CD4-positive, CD25-positive, alpha-beta regulatory T cell (primary cell): Measurements from ENCODE around the gene RELL2. TPM values are rescaled to one million over a fixed set of nuclear protein-coding genes. Genes with fewer than 3 reads are reported as not detected.
A peak's percentile ranks its signal among the peaks of the same experiment; 100 is the strongest.
"Not testable (repeated sequence)": the region's sequence is repeated elsewhere in the genome, so short reads cannot be mapped to it uniquely, and the experiment has no call there.

Experiments
- ATAC-seq, 2 donors: fragments of 150-1000 bp; cut with Tn5 transposase; one replicate each; pipeline ENCODE4 v1.10.0; 2021; ENCODE audit warnings: low read depth in 2 of 2, moderate number of reproducible peaks in 2 of 2, moderate library complexity in 1 of 2
- DNase-seq, 3 donors: peaks; one replicate each; pipeline versions ENCODE4 v3.0.0 to v3.0.0-alpha.2; 2012 to 2022; ENCODE audit warnings: mixed read lengths in 1 of 3
- H3K27ac ChIP-seq: one replicate; pipeline ENCODE4 v1.7.0; 2013; ENCODE audit warnings: mild to moderate bottlenecking, low read length; ENCODE audit not compliant: insufficient read depth, poor library complexity, severe bottlenecking
- H3K27me3 ChIP-seq: one replicate; pipeline ENCODE4 v1.7.0; 2013; ENCODE audit warnings: low read length; ENCODE audit not compliant: control insufficient read depth, insufficient read depth
- H3K36me3 ChIP-seq: one replicate; pipeline ENCODE4 v1.7.0; 2013; ENCODE audit warnings: mild to moderate bottlenecking, low read length, moderate library complexity; ENCODE audit not compliant: control insufficient read depth, insufficient read depth
- H3K4me1 ChIP-seq: 2 replicates; pipeline ENCODE4 v1.7.0; 2013; ENCODE audit warnings: mild to moderate bottlenecking, low read length; ENCODE audit not compliant: insufficient read depth, control insufficient read depth, poor library complexity, severe bottlenecking
- H3K4me3 ChIP-seq: one replicate; pipeline ENCODE4 v1.7.0; 2013; ENCODE audit warnings: low read depth, mild to moderate bottlenecking, low read length, moderate library complexity
- H3K9me3 ChIP-seq, 2 experiments: 1 replicate in 1 of 2; 2 replicates in 1 of 2; pipeline ENCODE4 v1.7.0; 2013; ENCODE audit warnings: low read length in 2 of 2, mild to moderate bottlenecking in 1 of 2, moderate library complexity in 1 of 2; ENCODE audit not compliant: control insufficient read depth in 2 of 2
- H3K27ac Mint-ChIP-seq, 3 donors: one replicate each; pipeline ENCODE4 v1.8.0; 2020 to 2022; ENCODE audit warnings: mild to moderate bottlenecking in 3 of 3, mixed read lengths in 3 of 3, moderate library complexity in 2 of 3
- H3K27me3 Mint-ChIP-seq: one replicate; pipeline ENCODE4 v1.8.0; 2022; ENCODE audit warnings: mild to moderate bottlenecking, mixed read lengths
- H3K36me3 Mint-ChIP-seq: one replicate; pipeline ENCODE4 v1.8.0; 2020; ENCODE audit warnings: mixed read lengths
- H3K4me1 Mint-ChIP-seq, 4 donors: one replicate each; pipeline ENCODE4 v1.8.0; 2020 to 2022; ENCODE audit warnings: mixed read lengths in 4 of 4, mild to moderate bottlenecking in 1 of 4
- H3K4me3 Mint-ChIP-seq, 4 donors: one replicate each; pipeline ENCODE4 v1.8.0; 2020 to 2022; ENCODE audit warnings: mild to moderate bottlenecking in 4 of 4, mixed read lengths in 4 of 4, moderate library complexity in 3 of 4
- H3K9me3 Mint-ChIP-seq, 7 donors: one replicate each; pipeline ENCODE4 v1.8.0; 2020 to 2022; ENCODE audit warnings: mixed read lengths in 7 of 7, mild to moderate bottlenecking in 3 of 7, moderate library complexity in 2 of 7
- polyA plus RNA-seq, 4 donors: library from polyadenylated mRNA; unstranded; fragments of 300-500 nt; fragmentation: Illumina TruSeq; gene quantifications; one replicate each; pipeline ENCODE4 v1.2.3, GENCODE V29; 2021
- total RNA-seq: library from RNA; stranded (reverse); gene quantifications from one replicate; pipeline ENCODE4 v1.2.3, GENCODE V29; 2022

RELL2 gene
- total and polyA plus RNA-seq, 5 donors from 2014 or later = 2.4 to 20.5 (median 3.8) TPM

GRCh38 chr5:141603923-141604717, 32.7 kb upstream of the RELL2 start:
- peak overlapping the region; percentile 90 for H3K27ac ChIP-seq
- H3K9me3 Mint-ChIP-seq = no peaks in the 10 kb centered on the region
- DNase-seq (peak in 1 of 3 donors; percentile 41), ATAC-seq (no peak)
- no peaks in the 10 kb centered on the region for H3K36me3 ChIP-seq
- H3K27me3 Mint-ChIP-seq = no peaks in the 10 kb centered on the region
- H3K4me3 Mint-ChIP-seq = peak overlapping the region; percentile 76 to 92 (median 84)
- H3K27ac Mint-ChIP-seq = peak overlapping the region; percentile 90 to 93 (median 92)
- peaks cover 11% of the 10 kb centered on the region for H3K36me3 Mint-ChIP-seq
- H3K4me1 ChIP-seq = peaks cover 93% of the 10 kb centered on the region
- peak overlapping the region; percentile 86 for H3K4me3 ChIP-seq
- peaks cover 35 to 96% (median 77%) of the 10 kb centered on the region in 4 donors for H3K4me1 Mint-ChIP-seq
- H3K27me3 ChIP-seq = no peaks in the 10 kb centered on the region
- H3K9me3 ChIP-seq = no peaks in the 10 kb centered on the region

DNA sequence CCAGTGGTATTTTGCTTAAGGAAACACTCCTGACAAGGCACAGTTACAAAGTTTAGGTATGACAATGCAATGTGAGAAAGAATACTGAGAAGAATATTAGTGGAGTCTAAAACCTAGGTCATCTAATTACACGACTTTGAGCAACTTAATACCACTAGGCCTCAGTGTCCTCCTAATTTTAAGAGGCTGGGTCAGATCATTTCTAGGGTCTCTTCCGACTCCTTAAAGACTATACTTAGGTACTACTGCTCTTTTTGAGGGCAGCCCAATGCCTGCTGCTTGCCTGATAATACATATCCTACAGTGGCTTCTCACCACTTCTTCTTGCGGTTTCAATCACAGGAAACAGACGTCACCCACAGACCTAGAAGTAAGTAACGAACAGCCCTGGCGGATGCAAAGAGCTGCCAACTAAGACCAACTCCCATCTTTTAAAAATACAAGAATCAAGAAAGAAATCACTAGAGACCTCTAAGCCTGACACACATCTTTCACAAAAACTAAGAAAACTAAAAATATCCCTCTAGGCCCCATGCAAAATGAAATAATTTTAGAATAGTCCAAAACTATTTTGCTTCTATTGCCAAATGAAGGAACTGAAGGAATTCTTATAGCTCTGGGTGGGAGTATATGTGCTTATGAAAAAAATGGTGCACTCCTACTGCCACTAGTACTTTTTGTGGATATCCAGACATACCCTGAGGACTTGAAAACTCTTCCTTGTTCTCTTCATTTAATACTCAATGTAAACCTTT, 31.1 kb upstream of the RELL2 start:
- peaks cover 89% of the 10 kb centered on the region for H3K4me1 ChIP-seq
- Mint-ChIP-seq H3K36me3 (peaks cover 14% of the 10 kb centered on the region), H3K4me3 (peak overlapping the region; percentile 78 to 84 (median 82)), H3K27ac (peak overlapping the region; percentile 90 to 97 (median 92)), H3K27me3 (no peaks in the 10 kb centered on the region), H3K9me3 (no peaks in the 10 kb centered on the region), H3K4me1 (peaks cover 34 to 96% (median 71%) of the 10 kb centered on the region in 4 donors)
- H3K9me3 ChIP-seq = no peaks in the 10 kb centered on the region
- peak overlapping the region; percentile 90 for H3K27ac ChIP-seq
- ATAC-seq (peak; percentile 99), DNase-seq (peak; percentile 72 to 95 (median 88))
- no peaks in the 10 kb centered on the region for H3K36me3 ChIP-seq
- no peaks in the 10 kb centered on the region for H3K27me3 ChIP-seq
- H3K4me3 ChIP-seq = peak overlapping the region; percentile 86

GRCh38 chr5:141608046-141608445, 28.8 kb upstream of the RELL2 start:
- peaks cover 17% of the 10 kb centered on the region for H3K36me3 Mint-ChIP-seq
- Histone ChIP-seq H3K4me3 (peak overlapping the region; percentile 86), H3K36me3 (no peaks in the 10 kb centered on the region), H3K27ac (peak overlapping the region; percentile 90), H3K4me1 (peaks cover 93% of the 10 kb centered on the region), H3K27me3 (no peaks in the 10 kb centered on the region), H3K9me3 (no peaks in the 10 kb centered on the region)
- no peaks in the 10 kb centered on the region for H3K27me3 Mint-ChIP-seq
- peaks cover 36 to 95% (median 75%) of the 10 kb centered on the region in 4 donors for H3K4me1 Mint-ChIP-seq
- peak overlapping the region; percentile 65 to 83 (median 80) for H3K4me3 Mint-ChIP-seq
- H3K9me3 Mint-ChIP-seq = no peaks in the 10 kb centered on the region
- H3K27ac Mint-ChIP-seq = peak overlapping the region; percentile 92 to 97 (median 92)
- DNase-seq (no peak), ATAC-seq (no peak)

GRCh38 chr5:141608557-141608956, 28.2 kb upstream of the RELL2 start:
- Mint-ChIP-seq H3K36me3 (peaks cover 17% of the 10 kb centered on the region), H3K4me1 (peaks cover 36 to 96% (median 79%) of the 10 kb centered on the region in 4 donors), H3K27me3 (no peaks in the 10 kb centered on the region), H3K27ac (peak overlapping the region; percentile 92 to 97 (median 92)), H3K9me3 (no peaks in the 10 kb centered on the region), H3K4me3 (peak overlapping the region; percentile 65 to 82 (median 78))
- DNase-seq (no peak), ATAC-seq (no peak)
- Histone ChIP-seq H3K27ac (peak overlapping the region; percentile 90), H3K36me3 (no peaks in the 10 kb centered on the region), H3K27me3 (no peaks in the 10 kb centered on the region), H3K9me3 (no peaks in the 10 kb centered on the region), H3K4me3 (peak overlapping the region; percentile 69), H3K4me1 (peaks cover 93% of the 10 kb centered on the region)

GRCh38 chr5:141609044-141609443, 27.8 kb upstream of the RELL2 start:
- H3K36me3 ChIP-seq = no peaks in the 10 kb centered on the region
- no peaks in the 10 kb centered on the region for H3K9me3 ChIP-seq
- Mint-ChIP-seq H3K4me1 (peaks cover 37 to 96% (median 78%) of the 10 kb centered on the region in 4 donors), H3K27me3 (no peaks in the 10 kb centered on the region), H3K27ac (peak overlapping the region; percentile 92 to 97 (median 92)), H3K9me3 (no peaks in the 10 kb centered on the region), H3K4me3 (peak overlapping the region; percentile 65 to 82 (median 78)), H3K36me3 (peaks cover 17% of the 10 kb centered on the region)
- H3K27ac ChIP-seq = peak overlapping the region; percentile 90
- ATAC-seq (no peak), DNase-seq (no peak)
- H3K4me3 ChIP-seq = peak overlapping the region; percentile 69
- H3K27me3 ChIP-seq = no peaks in the 10 kb centered on the region
- H3K4me1 ChIP-seq = peaks cover 93% of the 10 kb centered on the region

DNA sequence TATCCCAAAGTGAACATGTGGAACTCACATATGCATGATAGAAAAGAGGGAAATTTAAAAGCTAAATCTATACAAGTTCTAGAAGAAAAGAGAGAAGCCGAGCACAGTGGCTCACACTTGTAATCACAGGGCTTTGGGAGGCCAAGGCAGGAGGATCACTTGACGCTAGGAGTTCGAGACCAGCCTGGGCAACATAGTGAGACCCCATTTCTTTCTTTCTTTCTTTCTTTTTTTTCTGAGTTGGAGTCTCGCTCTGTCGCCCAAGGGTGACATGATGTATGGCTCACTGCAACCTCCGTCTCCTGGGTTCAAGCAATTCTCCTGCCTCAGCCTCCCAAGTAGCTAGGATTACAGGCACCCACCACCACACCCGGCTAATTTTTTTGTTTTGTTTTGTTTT, 26.9 kb upstream of the RELL2 start:
- Histone ChIP-seq H3K4me1 (peaks cover 93% of the 10 kb centered on the region), H3K27ac (peak overlapping the region; percentile 90), H3K4me3 (peak overlapping the region; percentile 69)
- Mint-ChIP-seq H3K27ac (peak overlapping the region; percentile 92 to 97 (median 92)), H3K36me3 (peaks cover 17% of the 10 kb centered on the region), H3K4me1 (peaks cover 41 to 96% (median 77%) of the 10 kb centered on the region in 4 donors), H3K4me3 (peak overlapping the region; percentile 25 to 70 (median 66))
- H3K27me3 Mint-ChIP-seq, DNase-seq, H3K27me3 ChIP-seq, H3K9me3 ChIP-seq, H3K36me3 ChIP-seq, H3K9me3 Mint-ChIP-seq, ATAC-seq: not testable (repeated sequence)

DNA sequence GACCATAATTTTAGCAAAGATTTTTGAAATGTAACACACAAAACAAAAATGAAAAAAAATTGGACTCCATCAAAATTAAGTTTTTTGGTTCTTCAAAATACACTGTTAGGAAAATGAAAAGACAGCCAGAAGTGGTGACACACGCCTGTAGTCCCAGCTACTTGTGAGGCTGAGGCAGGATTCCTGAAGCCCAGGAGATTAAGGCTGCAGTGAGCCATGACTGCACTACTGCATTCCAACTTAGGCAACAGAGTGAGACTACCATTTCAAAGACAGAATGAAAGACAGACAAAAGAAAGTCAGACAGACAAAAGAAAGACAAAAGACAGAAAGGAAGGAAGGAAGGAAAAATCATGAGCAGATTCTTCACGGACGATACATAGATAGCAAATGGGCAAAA, 25.5 kb upstream of the RELL2 start:
- Mint-ChIP-seq H3K9me3 (no peaks in the 10 kb centered on the region), H3K27ac (peak overlapping the region; percentile 70 to 92 (median 77)), H3K27me3 (no peaks in the 10 kb centered on the region), H3K36me3 (peaks cover 21% of the 10 kb centered on the region), H3K4me1 (peaks cover 41 to 97% (median 73%) of the 10 kb centered on the region in 4 donors), H3K4me3 (peak overlapping the region; percentile 54 to 82 (median 74))
- Histone ChIP-seq H3K36me3 (no peaks in the 10 kb centered on the region), H3K4me1 (peaks cover 91% of the 10 kb centered on the region), H3K27ac (peak overlapping the region; percentile 28), H3K9me3 (no peaks in the 10 kb centered on the region), H3K4me3 (peak overlapping the region; percentile 63), H3K27me3 (no peaks in the 10 kb centered on the region)
- ATAC-seq (no peak), DNase-seq (no peak)
